AG04450 (cell line): ENCODE measurements around the gene CD34. TPM values are rescaled to one million over a fixed set of nuclear protein-coding genes. Genes with fewer than 3 reads are reported as not detected.

Source experiments
- CTCF ChIA-PET: fragments of 300-600, 350-600 bp; formaldehyde crosslinking; extraction: SDS; loops from one replicate; lab custom pipeline; 2022; ENCODE audit warnings: antibody characterized with exemption, inconsistent platforms; lab: Charles Lee
- POLR2A ChIA-PET: fragments of 350-600 bp; formaldehyde crosslinking; extraction: SDS; loops from one replicate; lab custom pipeline; 2021; ENCODE audit warnings: antibody characterized with exemption, inconsistent platforms; lab: Yijun Ruan, JAX
- DNase-seq: peaks from one replicate; pipeline ENCODE4 v3.0.0-alpha.2; 2011; ENCODE audit warnings: low read depth, low spot score
- H3K27ac ChIP-seq: one replicate; pipeline ENCODE4 v1.5.1; 2012; ENCODE audit warnings: low read depth, low read length, control low read depth
- H3K27me3 ChIP-seq: one replicate; pipeline ENCODE4 v1.6.0; 2012; ENCODE audit warnings: low read length; ENCODE audit not compliant: control insufficient read depth, insufficient read depth
- H3K4me3 ChIP-seq: 2 replicates; pipeline ENCODE4 v1.5.1; 2011; ENCODE audit warnings: mild to moderate bottlenecking, low read depth, low read length, control low read depth
- H3K9me3 ChIP-seq: 2 replicates; pipeline ENCODE4 v1.5.1; 2012; ENCODE audit warnings: low read length; ENCODE audit not compliant: control insufficient read depth, insufficient read depth
- polyA plus RNA-seq: library from polyadenylated mRNA; depleted of rRNA; stranded (reverse); fragments of >200 nt; gene quantifications from 2 replicates; pipeline ENCODE4 v1.2.3, GENCODE V29; 2011
- TF ChIP-seq, protein P1 (sequence below): IDR thresholded peaks from 2 replicates; pipeline ENCODE4 v1.5.1; 2011; ENCODE audit warnings: low read depth, low read length, control low read depth, inconsistent platforms

The CD34 gene
- polyA plus RNA-seq, 1 experiment, result 0.14 TPM

DNA sequence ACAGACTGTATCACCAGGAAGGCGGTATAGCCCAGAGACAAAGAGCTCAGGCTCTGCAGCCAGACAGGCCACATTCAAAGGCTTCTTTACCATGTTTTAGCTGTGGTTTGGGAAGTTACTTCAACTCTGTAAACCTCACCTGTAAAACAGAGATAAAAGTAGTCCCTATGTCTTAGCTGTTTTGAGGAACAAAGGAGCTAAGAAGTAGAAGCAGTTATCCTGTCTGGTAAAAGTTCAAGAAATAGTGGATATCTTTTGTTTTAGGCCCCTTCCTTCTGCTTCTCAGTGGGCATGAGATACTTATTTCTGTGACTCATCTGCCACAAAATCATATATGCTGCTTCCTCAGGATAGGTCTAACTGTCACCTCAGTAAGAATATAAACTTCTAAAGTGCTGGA, 6.5 kb downstream of the CD34 start:
- no peaks in the 10 kb centered on the region for H3K9me3 ChIP-seq
- H3K27me3 ChIP-seq, result peaks cover 4% of the 10 kb centered on the region
- no peak for DNase-seq
- TF ChIP-seq, protein P1, sequence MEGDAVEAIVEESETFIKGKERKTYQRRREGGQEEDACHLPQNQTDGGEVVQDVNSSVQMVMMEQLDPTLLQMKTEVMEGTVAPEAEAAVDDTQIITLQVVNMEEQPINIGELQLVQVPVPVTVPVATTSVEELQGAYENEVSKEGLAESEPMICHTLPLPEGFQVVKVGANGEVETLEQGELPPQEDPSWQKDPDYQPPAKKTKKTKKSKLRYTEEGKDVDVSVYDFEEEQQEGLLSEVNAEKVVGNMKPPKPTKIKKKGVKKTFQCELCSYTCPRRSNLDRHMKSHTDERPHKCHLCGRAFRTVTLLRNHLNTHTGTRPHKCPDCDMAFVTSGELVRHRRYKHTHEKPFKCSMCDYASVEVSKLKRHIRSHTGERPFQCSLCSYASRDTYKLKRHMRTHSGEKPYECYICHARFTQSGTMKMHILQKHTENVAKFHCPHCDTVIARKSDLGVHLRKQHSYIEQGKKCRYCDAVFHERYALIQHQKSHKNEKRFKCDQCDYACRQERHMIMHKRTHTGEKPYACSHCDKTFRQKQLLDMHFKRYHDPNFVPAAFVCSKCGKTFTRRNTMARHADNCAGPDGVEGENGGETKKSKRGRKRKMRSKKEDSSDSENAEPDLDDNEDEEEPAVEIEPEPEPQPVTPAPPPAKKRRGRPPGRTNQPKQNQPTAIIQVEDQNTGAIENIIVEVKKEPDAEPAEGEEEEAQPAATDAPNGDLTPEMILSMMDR, result no peak
- POLR2A ChIA-PET, result no interaction called here
- H3K27ac ChIP-seq, result no peak overlapping the region
- CTCF ChIA-PET, result interaction anchor here (0.7 kb wide), 1 partner anchor 59 kb away, joined by 4 read pairs; no protein-coding TSS in a partner anchor
- no peak overlapping the region for H3K4me3 ChIP-seq

DNA sequence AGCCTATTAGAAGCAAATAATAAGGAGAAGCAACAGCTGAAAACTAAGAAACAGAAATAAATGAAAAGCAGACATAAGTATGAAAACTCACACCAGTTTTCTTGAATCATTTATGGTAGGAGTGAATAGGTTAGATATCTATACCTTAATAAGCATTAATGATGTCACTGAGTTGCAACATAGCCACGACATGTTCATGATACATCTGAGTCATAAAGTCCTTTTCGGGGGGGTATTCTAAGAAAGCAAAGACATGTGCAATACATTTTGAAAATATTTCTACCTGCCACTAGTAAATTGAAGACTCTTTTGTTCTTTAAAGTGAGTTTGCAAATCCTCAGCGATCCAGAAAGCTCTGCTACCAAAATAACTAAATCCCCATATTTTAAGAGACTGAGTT, 7.2 kb downstream of the CD34 start:
- Histone ChIP-seq H3K27ac (no peak overlapping the region), H3K4me3 (no peak overlapping the region), H3K27me3 (peaks cover 4% of the 10 kb centered on the region), H3K9me3 (no peaks in the 10 kb centered on the region)
- TF ChIP-seq, protein P1, result no peak
- DNase-seq, result no peak
- ChIA-PET CTCF (interaction anchor here (1.7 kb wide), 1 partner anchor 18 kb away, joined by 7 read pairs; no protein-coding TSS in a partner anchor), POLR2A (no interaction called here)

GRCh38 chr1:207903053-207903452, 7.9 kb downstream of the CD34 start:
- POLR2A ChIA-PET, result no interaction called here
- Histone ChIP-seq H3K27ac (no peak overlapping the region), H3K9me3 (no peaks in the 10 kb centered on the region), H3K27me3 (no peaks in the 10 kb centered on the region), H3K4me3 (no peak overlapping the region)
- TF ChIP-seq, protein P1, result no peak
- DNase-seq, result no peak
- CTCF ChIA-PET, result interaction anchor here (0.6 to 1.7 kb wide), 2 partner anchors 18 to 60 kb away, joined by 3 to 7 read pairs; no protein-coding TSS in a partner anchor

GRCh38 chr1:207902566-207902965, 8.4 kb downstream of the CD34 start:
- TF ChIP-seq, protein P1, result no peak
- no peaks in the 10 kb centered on the region for H3K9me3 ChIP-seq
- ChIA-PET POLR2A (no interaction called here), CTCF (interaction anchor here (1.7 kb wide), 1 partner anchor 17 kb away, joined by 7 read pairs; no protein-coding TSS in a partner anchor)
- H3K27me3 ChIP-seq, result no peaks in the 10 kb centered on the region
- no peak for DNase-seq
- H3K27ac ChIP-seq, result no peak overlapping the region
- H3K4me3 ChIP-seq, result no peak overlapping the region

DNA sequence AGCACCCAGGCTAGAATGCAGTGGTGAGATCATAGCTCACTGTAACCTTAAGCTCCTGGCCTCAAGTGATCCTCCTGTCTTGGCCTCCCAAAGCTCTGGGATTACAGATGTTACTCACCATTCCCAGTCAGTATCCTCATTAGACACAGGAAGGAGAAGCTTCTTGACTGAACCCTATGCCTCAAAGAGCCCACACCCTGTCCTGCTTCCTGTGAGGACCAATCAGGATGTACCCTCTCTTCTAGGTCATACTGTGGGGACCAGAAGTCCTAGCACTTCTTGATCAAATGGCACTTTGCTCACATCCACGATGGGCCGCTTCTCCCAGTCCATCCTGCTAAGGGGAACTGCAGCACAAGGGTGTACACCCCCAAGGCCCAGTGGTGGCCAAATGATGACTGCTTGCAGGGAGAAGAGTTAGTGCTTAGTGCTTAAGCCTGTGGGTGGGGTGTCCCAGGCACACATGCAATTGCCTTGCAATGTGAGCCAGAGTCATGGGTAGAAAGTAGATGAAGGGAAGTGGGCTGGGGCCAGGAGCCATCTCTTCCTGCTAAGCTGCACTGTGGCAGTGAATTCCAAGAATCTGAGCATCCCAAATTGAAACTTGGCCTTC, 9.8 kb downstream of the CD34 start:
- Histone ChIP-seq H3K4me3 (no peak overlapping the region), H3K27ac (no peak overlapping the region), H3K27me3 (no peaks in the 10 kb centered on the region), H3K9me3 (no peaks in the 10 kb centered on the region)
- ChIA-PET POLR2A (no interaction called here), CTCF (interaction anchor here (0.7 to 2.6 kb wide), 2 partner anchors 62 to 1779 kb away, joined by 3 to 26 read pairs; no protein-coding TSS in a partner anchor)
- TF ChIP-seq, protein P1, result no peak
- no peak for DNase-seq
